Measurements from ENCODE around the gene ANKRD13D. TPM values are rescaled to one million over a fixed set of nuclear protein-coding genes. Genes with fewer than 3 reads are reported as not detected.
"Not testable (repeated sequence)": the region's sequence is repeated elsewhere in the genome, so short reads cannot be mapped to it uniquely, and the experiment has no call there.

Gene ANKRD13D
- total RNA-seq, 2 donors from 2014 or later = 78.5 to 90.9 TPM

- DNase-seq (no peak), ATAC-seq (replicated peaks in 1 of 2) (peak; percentile 26 to 32)
- Mint-ChIP-seq H3K27me3 (ENCODE audit: low read depth) (peaks cover 6% of the 10 kb centered on the region), H3K4me3 (peak overlapping the region; percentile 88 to 92), H3K36me3 (ENCODE audit: insufficient read depth in 2 of 2) (peaks cover 0 to 4% of the 10 kb centered on the region in 2 donors), H3K4me1 (ENCODE audit: low read depth) (peaks cover 31% of the 10 kb centered on the region), H3K27ac (peak overlapping the region; percentile 95), H3K9me3 (no peaks in the 10 kb centered on the region)
Observed at GRCh38 chr11:67317888-67318555, 28.9 kb downstream of the ANKRD13D start.

DNA sequence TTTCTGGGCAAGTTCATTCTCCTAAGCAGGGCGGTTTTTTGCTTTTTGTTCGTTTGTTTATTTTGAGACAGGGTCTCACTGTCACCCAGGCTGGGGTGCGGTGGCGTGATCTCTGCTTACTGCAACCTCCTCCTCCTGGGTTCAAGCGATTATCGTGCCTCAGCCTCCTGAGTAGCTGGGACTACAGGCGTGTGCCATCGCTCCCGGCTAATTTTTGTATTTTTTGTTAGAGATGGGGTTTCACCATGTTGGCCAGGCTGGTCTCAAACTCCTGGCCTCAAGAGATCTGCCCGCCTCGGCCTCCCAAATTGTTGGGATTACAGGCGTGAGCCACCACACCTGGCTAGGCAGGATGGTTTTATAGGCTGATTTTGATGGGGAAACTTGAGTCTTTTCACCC, 29.8 kb downstream of the ANKRD13D start:
- H3K4me3 Mint-ChIP-seq = peak overlapping the region; percentile 88 to 92
- H3K9me3 Mint-ChIP-seq; H3K36me3 Mint-ChIP-seq (ENCODE audit: insufficient read depth in 2 of 2); H3K27ac Mint-ChIP-seq; H3K27me3 Mint-ChIP-seq (ENCODE audit: low read depth); ATAC-seq (replicated peaks in 1 of 2); DNase-seq: not testable (repeated sequence)
- H3K4me1 Mint-ChIP-seq (ENCODE audit: low read depth) = peaks cover 24% of the 10 kb centered on the region

- H3K4me3 Mint-ChIP-seq = no peak overlapping the region
- DNase-seq = no peak
- H3K27ac Mint-ChIP-seq = peak overlapping the region; percentile 20
- H3K36me3 Mint-ChIP-seq (ENCODE audit: insufficient read depth in 2 of 2) = peaks cover 0 to 4% of the 10 kb centered on the region in 2 donors
- peaks cover 6% of the 10 kb centered on the region for H3K27me3 Mint-ChIP-seq (ENCODE audit: low read depth)
- peaks cover 19% of the 10 kb centered on the region for H3K4me1 Mint-ChIP-seq (ENCODE audit: low read depth)
- no peak for ATAC-seq (replicated peaks in 1 of 2)
- no peaks in the 10 kb centered on the region for H3K9me3 Mint-ChIP-seq
Observed at GRCh38 chr11:67320011-67320410, 30.9 kb downstream of the ANKRD13D start.

GRCh38 chr11:67320691-67321090, 31.6 kb downstream of the ANKRD13D start:
- peaks cover 6% of the 10 kb centered on the region for H3K27me3 Mint-ChIP-seq (ENCODE audit: low read depth)
- ATAC-seq (replicated peaks in 1 of 2) = no peak
- no peak overlapping the region for H3K4me3 Mint-ChIP-seq
- peaks cover 0 to 4% of the 10 kb centered on the region in 2 donors for H3K36me3 Mint-ChIP-seq (ENCODE audit: insufficient read depth in 2 of 2)
- H3K4me1 Mint-ChIP-seq (ENCODE audit: low read depth) = peaks cover 19% of the 10 kb centered on the region
- no peaks in the 10 kb centered on the region for H3K9me3 Mint-ChIP-seq
- DNase-seq = no peak
- no peak overlapping the region for H3K27ac Mint-ChIP-seq

DNA sequence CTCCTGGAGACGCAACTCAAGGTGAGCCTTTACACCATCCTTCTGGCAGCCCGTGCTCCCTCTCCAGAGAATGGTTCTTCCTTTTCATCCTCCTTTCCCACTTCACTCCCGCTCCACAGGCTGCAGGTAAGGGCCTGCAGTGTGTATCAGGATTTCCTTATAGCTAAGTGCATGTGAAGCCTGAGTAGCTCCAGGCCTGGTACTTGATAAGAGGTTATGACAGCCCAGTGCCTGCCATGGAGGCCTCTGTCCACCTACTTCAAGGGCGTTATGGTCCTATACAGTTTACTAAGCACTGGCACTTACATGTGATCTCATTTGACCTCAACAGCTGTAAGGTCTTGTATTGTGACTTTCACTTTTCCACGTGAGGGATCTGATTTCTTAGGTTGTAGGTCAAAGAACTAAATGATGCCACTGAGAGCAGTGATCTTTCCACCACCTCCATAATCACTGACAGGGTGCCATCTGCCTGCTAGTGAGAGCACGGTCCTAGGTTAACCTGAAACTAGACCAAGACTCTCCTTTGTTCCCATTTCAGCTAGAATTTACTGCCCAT, 32.3 kb downstream of the ANKRD13D start:
- peaks cover 6% of the 10 kb centered on the region for H3K27me3 Mint-ChIP-seq (ENCODE audit: low read depth)
- peaks cover 0 to 4% of the 10 kb centered on the region in 2 donors for H3K36me3 Mint-ChIP-seq (ENCODE audit: insufficient read depth in 2 of 2)
- no peak for DNase-seq
- no peak for ATAC-seq (replicated peaks in 1 of 2)
- H3K9me3 Mint-ChIP-seq = no peaks in the 10 kb centered on the region
- peaks cover 19% of the 10 kb centered on the region for H3K4me1 Mint-ChIP-seq (ENCODE audit: low read depth)
- no peak overlapping the region for H3K4me3 Mint-ChIP-seq
- H3K27ac Mint-ChIP-seq = no peak overlapping the region

- H3K4me3 Mint-ChIP-seq = no peak overlapping the region
Observed at GRCh38 chr11:67322049-67322448, 32.9 kb downstream of the ANKRD13D start.

GRCh38 chr11:67323526-67323925, 34.4 kb downstream of the ANKRD13D start:
- no peak overlapping the region for H3K27ac Mint-ChIP-seq
- H3K4me3 Mint-ChIP-seq = no peak overlapping the region
- peaks cover 16% of the 10 kb centered on the region for H3K4me1 Mint-ChIP-seq (ENCODE audit: low read depth)
- H3K9me3 Mint-ChIP-seq = no peaks in the 10 kb centered on the region
- ATAC-seq (replicated peaks in 1 of 2) = no peak
- no peak for DNase-seq
- peaks cover 0 to under 1% of the 10 kb centered on the region in 2 donors for H3K36me3 Mint-ChIP-seq (ENCODE audit: insufficient read depth in 2 of 2)
- peaks cover 4% of the 10 kb centered on the region for H3K27me3 Mint-ChIP-seq (ENCODE audit: low read depth)

More at GRCh38 chr11:67322049-67322448, 32.9 kb downstream of the ANKRD13D start:
- H3K27me3 Mint-ChIP-seq (ENCODE audit: low read depth) = peaks cover 6% of the 10 kb centered on the region
- peaks cover 0 to 4% of the 10 kb centered on the region in 2 donors for H3K36me3 Mint-ChIP-seq (ENCODE audit: insufficient read depth in 2 of 2)
- ATAC-seq (replicated peaks in 1 of 2) (no peak), DNase-seq (no peak)
- peaks cover 19% of the 10 kb centered on the region for H3K4me1 Mint-ChIP-seq (ENCODE audit: low read depth)
- no peaks in the 10 kb centered on the region for H3K9me3 Mint-ChIP-seq
- no peak overlapping the region for H3K27ac Mint-ChIP-seq

DNA sequence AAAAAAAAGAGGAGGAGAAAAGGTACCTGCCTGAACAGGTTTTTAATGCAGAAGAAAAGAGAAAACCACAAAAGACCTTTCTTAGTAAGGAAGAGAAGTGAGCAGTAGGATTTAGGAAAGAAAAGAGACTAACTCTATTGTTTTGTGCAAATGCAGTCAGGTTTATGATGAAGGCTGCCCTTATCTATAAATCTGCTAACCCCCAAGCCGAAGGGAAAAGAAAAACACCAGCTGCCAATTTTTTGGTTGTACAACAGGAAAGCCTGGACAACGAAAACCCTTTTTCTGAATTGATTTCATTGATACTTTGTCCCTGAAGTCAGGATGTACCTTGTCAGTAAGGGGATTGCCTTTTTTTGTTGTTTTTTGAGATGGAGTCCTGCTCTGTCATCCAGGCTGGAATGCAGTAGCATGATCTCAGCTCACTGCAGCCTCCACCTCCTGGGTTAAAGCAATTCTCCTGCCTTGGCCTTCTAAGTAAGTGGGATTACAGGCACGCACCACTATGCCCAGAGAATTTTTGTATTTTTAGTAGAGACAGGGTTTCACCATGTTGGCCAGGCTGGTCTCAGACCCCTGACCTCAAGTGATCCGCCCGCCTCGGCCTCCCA, 43.1 kb downstream of the ANKRD13D start:
- H3K27ac Mint-ChIP-seq = no peak overlapping the region
- ATAC-seq (replicated peaks in 1 of 2) = no peak
- no peak overlapping the region for H3K4me3 Mint-ChIP-seq
- H3K36me3 Mint-ChIP-seq (ENCODE audit: insufficient read depth in 2 of 2) = no peaks in the 10 kb centered on the region
- no peaks in the 10 kb centered on the region for H3K27me3 Mint-ChIP-seq (ENCODE audit: low read depth)
- no peaks in the 10 kb centered on the region for H3K4me1 Mint-ChIP-seq (ENCODE audit: low read depth)
- no peaks in the 10 kb centered on the region for H3K9me3 Mint-ChIP-seq
- no peak for DNase-seq

DNA sequence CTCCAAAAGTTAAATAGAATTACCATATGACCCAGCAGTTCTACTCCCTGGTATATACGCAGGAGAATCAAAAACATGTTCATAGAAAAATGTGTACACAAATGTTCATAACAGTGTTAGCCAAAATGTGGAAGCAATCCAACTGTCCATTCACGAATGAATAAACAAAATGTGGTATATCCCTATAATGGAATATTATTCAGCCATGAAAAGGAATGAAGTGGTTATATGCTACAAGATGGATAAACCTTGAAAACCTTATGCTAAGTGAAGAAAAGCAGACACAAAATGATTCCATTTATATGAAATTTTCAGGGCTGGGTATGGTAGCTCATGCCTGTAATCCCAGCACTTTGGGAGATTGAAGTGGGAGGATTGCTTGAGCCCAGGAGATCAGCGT, 48.2 kb downstream of the ANKRD13D start:
- Mint-ChIP-seq H3K4me3 (no peak overlapping the region), H3K27ac (no peak overlapping the region), H3K36me3 (ENCODE audit: insufficient read depth in 2 of 2) (no peaks in the 10 kb centered on the region), H3K27me3 (ENCODE audit: low read depth) (no peaks in the 10 kb centered on the region), H3K4me1 (ENCODE audit: low read depth) (no peaks in the 10 kb centered on the region), H3K9me3 (no peaks in the 10 kb centered on the region)
- ATAC-seq (replicated peaks in 1 of 2) = no peak
- no peak for DNase-seq

GRCh38 chr11:67344264-67344663, 55.2 kb downstream of the ANKRD13D start:
- Mint-ChIP-seq H3K4me3 (peak overlapping the region; percentile 49 to 59), H3K36me3 (ENCODE audit: insufficient read depth in 2 of 2) (no peaks in the 10 kb centered on the region), H3K27ac (peak overlapping the region; percentile 80), H3K9me3 (no peaks in the 10 kb centered on the region), H3K4me1 (ENCODE audit: low read depth) (peaks cover 40% of the 10 kb centered on the region), H3K27me3 (ENCODE audit: low read depth) (no peaks in the 10 kb centered on the region)
- peak; percentile 54 for ATAC-seq (replicated peaks in 1 of 2)
- DNase-seq = peak in 1 of 2 donors; percentile 33

GRCh38 chr11:67345247-67345919, 56.3 kb downstream of the ANKRD13D start:
- H3K9me3 Mint-ChIP-seq = no peaks in the 10 kb centered on the region
- ATAC-seq (replicated peaks in 1 of 2) = peak; percentile 42 to 70
- peaks cover 48% of the 10 kb centered on the region for H3K4me1 Mint-ChIP-seq (ENCODE audit: low read depth)
- no peaks in the 10 kb centered on the region for H3K27me3 Mint-ChIP-seq (ENCODE audit: low read depth)
- H3K27ac Mint-ChIP-seq = peak overlapping the region; percentile 80
- H3K36me3 Mint-ChIP-seq (ENCODE audit: insufficient read depth in 2 of 2) = no peaks in the 10 kb centered on the region
- peak overlapping the region; percentile 60 to 68 for H3K4me3 Mint-ChIP-seq
- DNase-seq = peak in 1 of 2 donors; percentile 23

- Mint-ChIP-seq H3K4me1 (ENCODE audit: low read depth) (peaks cover 54% of the 10 kb centered on the region), H3K27me3 (ENCODE audit: low read depth) (no peaks in the 10 kb centered on the region)
Observed at GRCh38 chr11:67345920-67346819, 57.1 kb downstream of the ANKRD13D start.

More at GRCh38 chr11:67345920-67346819, 57.1 kb downstream of the ANKRD13D start:
- no peaks in the 10 kb centered on the region for H3K9me3 Mint-ChIP-seq
- DNase-seq (no peak), ATAC-seq (replicated peaks in 1 of 2) (peak; percentile 75 to 78)
- H3K36me3 Mint-ChIP-seq (ENCODE audit: insufficient read depth in 2 of 2) = no peaks in the 10 kb centered on the region
- peak overlapping the region; percentile 60 to 68 for H3K4me3 Mint-ChIP-seq
- H3K27ac Mint-ChIP-seq = peak overlapping the region; percentile 68
